Neural progenitor cell (in vitro differentiated cells): Measurements from ENCODE around the gene PTPRG. TPM values are rescaled to one million over a fixed set of nuclear protein-coding genes. Genes with fewer than 3 reads are reported as not detected.

Source experiments
- DNase-seq: peaks from one replicate; pipeline ENCODE4 v3.0.0-alpha.2; 2016; ENCODE audit warnings: low spot score
- H2AFZ ChIP-seq: fragments of 200-600 bp; sonication (generic); replicated peaks from 2 replicates; pipeline ENCODE4 v1.6.1; 2016; ENCODE audit warnings: antibody characterized with exemption
- H3F3A ChIP-seq: fragments of 200-600 bp; sonication (generic); 2 replicates; pipeline ENCODE4 v1.6.1; 2016; ENCODE audit warnings: antibody characterized with exemption, low read depth
- H3K27ac ChIP-seq: fragments of 200-600 bp; sonication (generic); 2 replicates; pipeline ENCODE4 v1.5.1; 2016; ENCODE audit warnings: mild to moderate bottlenecking
- H3K27me3 ChIP-seq: fragments of 200-600 bp; sonication (generic); 2 replicates; pipeline ENCODE4 v1.6.1; 2016; ENCODE audit warnings: mild to moderate bottlenecking, moderate library complexity
- H3K36me3 ChIP-seq: fragments of 200-600 bp; sonication (generic); 2 replicates; pipeline ENCODE4 v1.5.1; 2016
- H3K4me1 ChIP-seq: fragments of 200-600 bp; sonication (generic); 2 replicates; pipeline ENCODE4 v1.6.1; 2016; ENCODE audit warnings: mixed run types
- H3K4me2 ChIP-seq: fragments of 200-600 bp; sonication (generic); 2 replicates; pipeline ENCODE4 v1.6.1; 2016
- H3K4me3 ChIP-seq: fragments of 200-600 bp; sonication (generic); 2 replicates; pipeline ENCODE4 v1.5.1; 2016
- H3K79me2 ChIP-seq: fragments of 200-600 bp; sonication (generic); 2 replicates; pipeline ENCODE4 v1.6.1; 2016; ENCODE audit warnings: low read depth
- H3K9ac ChIP-seq: fragments of 200-600 bp; sonication (generic); 2 replicates; pipeline ENCODE4 v1.6.1; 2016
- H3K9me3 ChIP-seq: fragments of 200-600 bp; sonication (generic); 2 replicates; pipeline ENCODE4 v1.5.1; 2016; ENCODE audit warnings: low read depth
- H4K20me1 ChIP-seq: fragments of 200-600 bp; sonication (generic); 2 replicates; pipeline ENCODE4 v1.6.1; 2016; ENCODE audit warnings: low read depth
- H3K27ac Mint-ChIP-seq: 3 replicates; pipeline ENCODE4 v1.8.0; 2021; ENCODE audit warnings: mixed read lengths
- H3K27me3 Mint-ChIP-seq: 2 replicates; pipeline ENCODE4 v1.8.0; 2022; ENCODE audit warnings: low read depth, mild to moderate bottlenecking, inconsistent platforms, moderate library complexity, mixed read lengths; ENCODE audit not compliant: insufficient read depth
- H3K36me3 Mint-ChIP-seq: 3 replicates; pipeline ENCODE4 v1.8.0; 2021; ENCODE audit warnings: mixed read lengths
- H3K4me1 Mint-ChIP-seq: 3 replicates; pipeline ENCODE4 v1.8.0; 2021; ENCODE audit warnings: mixed read lengths
- H3K4me3 Mint-ChIP-seq: 3 replicates; pipeline ENCODE4 v1.8.0; 2021; ENCODE audit warnings: mild to moderate bottlenecking, moderate library complexity, mixed read lengths
- H3K9me3 Mint-ChIP-seq: 3 replicates; pipeline ENCODE4 v1.8.0; 2020; ENCODE audit warnings: mixed read lengths
- EZH2 ChIP-seq: fragments of 200-600 bp; sonication (generic); IDR thresholded peaks from 2 replicates; pipeline ENCODE4 v1.6.1; 2017; ENCODE audit warnings: antibody characterized with exemption, mild to moderate bottlenecking, moderate library complexity
- EZH2phosphoT487 ChIP-seq: fragments of 200-600 bp; sonication (generic); IDR thresholded peaks from 2 replicates; pipeline ENCODE4 v1.6.1; 2017; ENCODE audit warnings: antibody characterized with exemption
- total RNA-seq: library from RNA; depleted of rRNA; stranded (reverse); fragments of >200 nt; gene quantifications from 2 replicates; pipeline ENCODE4 v1.2.3, GENCODE V29; 2015; ENCODE audit warnings: low replicate concordance
- TF ChIP-seq, protein P1 (sequence below): fragments of 200-600 bp; sonication (generic); IDR thresholded peaks from 2 replicates; pipeline ENCODE4 v1.5.1; 2017; ENCODE audit warnings: antibody characterized with exemption, mild to moderate bottlenecking

Gene PTPRG
- total RNA-seq, 1 donor from 2014 or later = 65.3 TPM

DNA sequence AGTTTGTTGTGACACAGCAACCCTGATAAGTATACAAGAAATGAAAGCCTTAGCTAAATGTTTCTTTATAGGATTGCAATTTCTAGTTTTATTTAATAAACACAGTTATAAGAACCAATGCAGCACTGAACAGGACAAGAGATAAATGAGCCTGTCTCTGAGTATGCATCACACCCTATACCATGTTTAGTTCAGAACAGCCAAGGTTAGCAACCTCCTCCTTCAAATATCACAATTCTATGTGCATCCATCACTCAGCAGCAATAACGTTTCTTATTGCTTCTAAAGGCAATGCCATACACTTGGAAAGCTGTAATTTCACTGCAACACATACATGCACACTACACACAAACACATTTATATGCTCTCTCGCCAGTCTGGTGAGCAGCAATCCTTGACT lies 280.6 kb downstream of the PTPRG start:
- H3K36me3 ChIP-seq = no peaks in the 10 kb centered on the region
- peaks cover 41% of the 10 kb centered on the region for H4K20me1 ChIP-seq
- Mint-ChIP-seq H3K27me3 (no peaks in the 10 kb centered on the region), H3K27ac (no peak overlapping the region), H3K36me3 (no peaks in the 10 kb centered on the region), H3K4me1 (peaks cover 14% of the 10 kb centered on the region), H3K9me3 (no peaks in the 10 kb centered on the region), H3K4me3 (no peak overlapping the region)
- no peak overlapping the region for H3K4me3 ChIP-seq
- H3K9me3 ChIP-seq = no peaks in the 10 kb centered on the region
- DNase-seq = no peak
- no peak overlapping the region for H3K27ac ChIP-seq
- TF ChIP-seq EZH2phosphoT487 = no peak
- TF ChIP-seq, protein P1, sequence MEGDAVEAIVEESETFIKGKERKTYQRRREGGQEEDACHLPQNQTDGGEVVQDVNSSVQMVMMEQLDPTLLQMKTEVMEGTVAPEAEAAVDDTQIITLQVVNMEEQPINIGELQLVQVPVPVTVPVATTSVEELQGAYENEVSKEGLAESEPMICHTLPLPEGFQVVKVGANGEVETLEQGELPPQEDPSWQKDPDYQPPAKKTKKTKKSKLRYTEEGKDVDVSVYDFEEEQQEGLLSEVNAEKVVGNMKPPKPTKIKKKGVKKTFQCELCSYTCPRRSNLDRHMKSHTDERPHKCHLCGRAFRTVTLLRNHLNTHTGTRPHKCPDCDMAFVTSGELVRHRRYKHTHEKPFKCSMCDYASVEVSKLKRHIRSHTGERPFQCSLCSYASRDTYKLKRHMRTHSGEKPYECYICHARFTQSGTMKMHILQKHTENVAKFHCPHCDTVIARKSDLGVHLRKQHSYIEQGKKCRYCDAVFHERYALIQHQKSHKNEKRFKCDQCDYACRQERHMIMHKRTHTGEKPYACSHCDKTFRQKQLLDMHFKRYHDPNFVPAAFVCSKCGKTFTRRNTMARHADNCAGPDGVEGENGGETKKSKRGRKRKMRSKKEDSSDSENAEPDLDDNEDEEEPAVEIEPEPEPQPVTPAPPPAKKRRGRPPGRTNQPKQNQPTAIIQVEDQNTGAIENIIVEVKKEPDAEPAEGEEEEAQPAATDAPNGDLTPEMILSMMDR = no peak
- no peak for TF ChIP-seq EZH2
- H3K79me2 ChIP-seq = peaks cover 73% of the 10 kb centered on the region
- no peaks in the 10 kb centered on the region for H3K27me3 ChIP-seq
- no peaks in the 10 kb centered on the region for H3F3A ChIP-seq
- H2AFZ ChIP-seq = no peak overlapping the region
- no peak overlapping the region for H3K4me2 ChIP-seq
- H3K4me1 ChIP-seq = peaks cover 10% of the 10 kb centered on the region
- no peak overlapping the region for H3K9ac ChIP-seq

DNA sequence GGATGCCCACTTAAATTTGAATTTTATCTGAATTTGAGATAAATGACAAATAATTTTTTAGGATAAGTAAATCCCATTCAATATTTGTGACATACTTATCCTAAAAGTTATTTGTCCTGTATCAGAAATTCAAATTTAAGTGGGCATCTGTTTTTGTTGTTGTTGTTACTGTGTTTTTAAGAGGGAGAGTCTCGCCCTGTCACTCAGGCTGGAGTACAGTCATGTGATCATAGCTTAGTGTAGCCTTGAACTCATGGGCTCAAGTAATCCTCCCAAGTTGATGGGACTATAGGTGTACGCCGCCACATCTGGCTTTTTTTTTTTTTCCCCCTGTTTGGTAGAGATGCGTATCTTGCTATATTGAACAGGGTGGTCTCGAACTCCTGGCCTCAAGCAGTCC lies 283.0 kb downstream of the PTPRG start:
- peaks cover 45% of the 10 kb centered on the region for H4K20me1 ChIP-seq
- H3K36me3 ChIP-seq = no peaks in the 10 kb centered on the region
- peaks cover 25% of the 10 kb centered on the region for H3K4me1 Mint-ChIP-seq
- DNase-seq = no peak
- no peak overlapping the region for H3K4me3 Mint-ChIP-seq
- no peak overlapping the region for H3K4me3 ChIP-seq
- no peak overlapping the region for H3K9ac ChIP-seq
- H3K4me1 ChIP-seq = peaks cover 20% of the 10 kb centered on the region
- no peak overlapping the region for H3K27ac Mint-ChIP-seq
- peaks cover 58% of the 10 kb centered on the region for H3K79me2 ChIP-seq
- no peak overlapping the region for H2AFZ ChIP-seq
- H3K4me2 ChIP-seq = no peak overlapping the region
- no peaks in the 10 kb centered on the region for H3K36me3 Mint-ChIP-seq
- no peaks in the 10 kb centered on the region for H3K9me3 ChIP-seq
- no peak overlapping the region for H3K27ac ChIP-seq
- H3K27me3 ChIP-seq = no peaks in the 10 kb centered on the region
- no peaks in the 10 kb centered on the region for H3F3A ChIP-seq
- H3K27me3 Mint-ChIP-seq = no peaks in the 10 kb centered on the region
- no peaks in the 10 kb centered on the region for H3K9me3 Mint-ChIP-seq
- TF ChIP-seq EZH2phosphoT487 (no peak), EZH2 (no peak)
- TF ChIP-seq, protein P1 = no peak

- Mint-ChIP-seq H3K27ac (no peak overlapping the region), H3K27me3 (no peaks in the 10 kb centered on the region), H3K4me3 (no peak overlapping the region), H3K36me3 (no peaks in the 10 kb centered on the region), H3K4me1 (peaks cover 19% of the 10 kb centered on the region), H3K9me3 (no peaks in the 10 kb centered on the region)
- Histone ChIP-seq H3K4me3 (no peak overlapping the region), H3K36me3 (no peaks in the 10 kb centered on the region), H3K79me2 (peaks cover 61% of the 10 kb centered on the region), H3K27me3 (no peaks in the 10 kb centered on the region), H3K4me1 (peaks cover 25% of the 10 kb centered on the region), H4K20me1 (peaks cover 46% of the 10 kb centered on the region), H2AFZ (no peak overlapping the region), H3K4me2 (no peak overlapping the region), H3K9ac (no peak overlapping the region), H3K9me3 (no peaks in the 10 kb centered on the region), H3F3A (no peaks in the 10 kb centered on the region), H3K27ac (no peak overlapping the region)
- no peak for DNase-seq
- TF ChIP-seq EZH2 (no peak), EZH2phosphoT487 (no peak)
- TF ChIP-seq, protein P1 = no peak
Observed at GRCh38 chr3:61846488-61846887, 285.1 kb downstream of the PTPRG start.
